ENCODE data around the gene SFN. TPM values are rescaled to one million over a fixed set of nuclear protein-coding genes. Genes with fewer than 3 reads are reported as not detected.
A peak's percentile ranks its signal among the peaks of the same experiment; 100 is the strongest.
"Not testable (repeated sequence)": the region's sequence is repeated elsewhere in the genome, so short reads cannot be mapped to it uniquely, and the experiment has no call there.

SFN gene
- total and polyA plus RNA-seq, 2 of the 13 experiments (the other 11 are each of a cell fraction or from before 2014, with no cell fraction given) = 4.3 to 5.6 TPM

GRCh38 chr1:26832249-26832960 lies 30.5 kb upstream of the SFN start (continued):
- TF ChIP-seq KLF6 (CRISPR knock-in tag; IDR thresholded peaks at IDR 0.05) = 0 out of 2 replicates have a peak, but pooled peaks have one; percentile 5
- TF ChIP-seq RFXAP (CRISPR knock-in tag; IDR thresholded peaks at IDR 0.05; ENCODE audit: borderline replicate concordance) = no peak

- in situ Hi-C loops (cut with HindIII; ENCODE audit: extremely low pct_ligation_motif_present, low pct_unique_long_range_greater_than_20kb) = no loop called here
- H3K79me2 ChIP-seq (ENCODE audit: insufficient read depth, low read length) = peaks cover 13% of the 10 kb centered on the region
- ChIA-PET POLR2A (interaction anchor here (1.1 kb wide), 1 partner anchor 104 kb away, joined by 3 read pairs; no protein-coding TSS in a partner anchor), CTCF (ENCODE audit: low intra/inter-chr PET ratio, low total read pairs) (no interaction called here)
- H3K9me3 ChIP-seq (ENCODE audit: low read length) = no peaks in the 10 kb centered on the region
- no peaks in the 10 kb centered on the region for H3K27me3 ChIP-seq (ENCODE audit: control insufficient read depth in 1 of 2, insufficient read depth in 2 of 2, low read length in 2 of 2)
- intact Hi-C loops (cut with micrococcal nuclease; ENCODE audit: unreplicated experiment) = no loop called here
- ATAC-seq (no peak), DNase-seq (ENCODE audit: low spot score) (no peak), FAIRE-seq (no peak)
- H3K27ac ChIP-seq (ENCODE audit: extremely low read length, insufficient read depth, low read length) = no peak overlapping the region
- H3K36me3 ChIP-seq (replicated peaks in 1 of 2; ENCODE audit: control insufficient read depth in 1 of 2, insufficient read depth in 2 of 2, low read length in 2 of 2) = peaks cover 8 to 33% of the 10 kb centered on the region in 2 experiments
- no peak overlapping the region for H3K4me3 ChIP-seq (replicated peaks in 1 of 3; ENCODE audit: insufficient read depth in 1 of 3, low read depth in 2 of 3, low read length in 3 of 3)
- no TSS peak for BruUV-seq (replicated peaks)
- no peak overlapping the region for H3K4me2 ChIP-seq (ENCODE audit: low read depth, low read length)
- peaks cover 4% of the 10 kb centered on the region; the same call in 1 of the 2 replicates for H4K20me1 ChIP-seq (ENCODE audit: insufficient read depth, low read length)
- H3K4me1 ChIP-seq (ENCODE audit: insufficient read depth, low read length) = peaks cover 43% of the 10 kb centered on the region
- 93% methylated on average over 19 of the region's 23 CpGs for WGBS (ENCODE audit: low lambda C conversion rate)
- TF ChIP-seq ZNF468 (CRISPR knock-in tag; IDR thresholded peaks at IDR 0.05) = no peak
- no peak for TF ChIP-seq ZNF766 (CRISPR knock-in tag; IDR thresholded peaks at IDR 0.05; ENCODE audit: borderline replicate concordance)
- TF ChIP-seq HOXA3 (CRISPR knock-in tag; IDR thresholded peaks at IDR 0.05) = no peak
- no peak for TF ChIP-seq HNRNPUL1 (IDR thresholded peaks at IDR 0.05; ENCODE audit: low read depth, low read length)
- no peak for TF ChIP-seq PAX8 (CRISPR knock-in tag; IDR thresholded peaks at IDR 0.05; ENCODE audit: borderline replicate concordance)
- H3K9ac ChIP-seq (ENCODE audit: insufficient read depth, low read depth, low read length) = no peak overlapping the region
- H2AFZ ChIP-seq (ENCODE audit: low read length) = no peak overlapping the region
Measured at GRCh38 chr1:26833432-26834405, 29.2 kb upstream of the SFN start.

GRCh38 chr1:26837665-26838064 lies 25.3 kb upstream of the SFN start:
- FAIRE-seq; CTCF ChIA-PET (ENCODE audit: low intra/inter-chr PET ratio, low total read pairs); DNase-seq (ENCODE audit: low spot score); BruUV-seq (replicated peaks); H3K4me3 ChIP-seq (replicated peaks in 1 of 3; ENCODE audit: insufficient read depth in 1 of 3, low read depth in 2 of 3, low read length in 3 of 3); H2AFZ ChIP-seq (ENCODE audit: low read length); H3K27ac ChIP-seq (ENCODE audit: extremely low read length, insufficient read depth, low read length); H3K4me2 ChIP-seq (ENCODE audit: low read depth, low read length); H3K79me2 ChIP-seq (ENCODE audit: insufficient read depth, low read length); H4K20me1 ChIP-seq (ENCODE audit: insufficient read depth, low read length); H3K9ac ChIP-seq (ENCODE audit: insufficient read depth, low read depth, low read length); H3K27me3 ChIP-seq (ENCODE audit: control insufficient read depth in 1 of 2, insufficient read depth in 2 of 2, low read length in 2 of 2); ATAC-seq; H3K9me3 ChIP-seq (ENCODE audit: low read length); in situ Hi-C loops (cut with HindIII; ENCODE audit: extremely low pct_ligation_motif_present, low pct_unique_long_range_greater_than_20kb): not testable (repeated sequence)
- Histone ChIP-seq H3K4me1 (ENCODE audit: insufficient read depth, low read length) (peaks cover 30% of the 10 kb centered on the region), H3K36me3 (replicated peaks in 1 of 2; ENCODE audit: control insufficient read depth in 1 of 2, insufficient read depth in 2 of 2, low read length in 2 of 2) (peaks cover 8 to 38% of the 10 kb centered on the region in 2 experiments; a peak in 4 of 5 replicates)
- POLR2A ChIA-PET = interaction anchor here (1.9 kb wide), 1 partner anchor 27 kb away, joined by 7 read pairs; no protein-coding TSS in a partner anchor
- 96% methylated on average over 5 of the region's 5 CpGs for WGBS (ENCODE audit: low lambda C conversion rate)
- intact Hi-C loops (cut with micrococcal nuclease; ENCODE audit: unreplicated experiment) = loop anchor here (1.0 kb wide), 1 partner anchor 8 kb away; no protein-coding TSS in a partner anchor

Data from HepG2 (cell line).